IMR-90 (cell line): ENCODE results near the gene KRTAP13-4. TPM values are rescaled to one million over a fixed set of nuclear protein-coding genes. Genes with fewer than 3 reads are reported as not detected.

Experiments
- ATAC-seq: fragments of 200-7000 bp; cut with Tn5 transposase; 2 replicates; pipeline ENCODE4 v1.9.1; 2020; ENCODE audit warnings: low read depth, mild to moderate bottlenecking, moderate library complexity
- BruUV-seq: library from RNA; stranded (reverse); fragments of 400-500 nt; replicated peaks from 2 replicates; lab custom pipeline; 2021; lab: Mats Ljungman, UMichigan
- CTCF ChIA-PET: fragments of 300-600 bp; formaldehyde crosslinking; extraction: SDS; loops from one replicate; lab custom pipeline; 2021; ENCODE audit warnings: antibody characterized with exemption; lab: Yijun Ruan, JAX
- POLR2A ChIA-PET: fragments of 300-600 bp; sonication (Branson Sonifier 250); formaldehyde crosslinking; loops from one replicate; lab custom pipeline; 2022; ENCODE audit warnings: antibody characterized with exemption; ENCODE audit not compliant: unreplicated experiment; lab: Charles Lee
- DNase-seq: peaks from one replicate; pipeline ENCODE4 v3.0.0; 2013
- H2AFZ ChIP-seq: replicated peaks from 2 replicates; pipeline ENCODE3; 2013; ENCODE audit warnings: low read length, mild to moderate bottlenecking; ENCODE audit not compliant: poor library complexity
- H2AK5ac ChIP-seq: 2 replicates; pipeline ENCODE4 v1.6.1; 2013; ENCODE audit warnings: low read depth, low read length, inconsistent platforms
- H2AK9ac ChIP-seq: replicated peaks from 2 replicates; pipeline ENCODE3; 2013; ENCODE audit warnings: mild to moderate bottlenecking, low read depth, low read length, moderate library complexity; ENCODE audit not compliant: poor library complexity
- H2BK120ac ChIP-seq: 2 replicates; pipeline ENCODE4 v1.6.1; 2013; ENCODE audit warnings: low read depth, low read length, inconsistent platforms
- H2BK15ac ChIP-seq: 3 replicates; pipeline ENCODE4 v1.6.1; 2013; ENCODE audit warnings: low read depth, low read length, inconsistent platforms
- H2BK20ac ChIP-seq: 2 replicates; pipeline ENCODE4 v1.6.1; 2013; ENCODE audit warnings: low read depth, mild to moderate bottlenecking, inconsistent platforms, low read length, moderate library complexity
- H2BK5ac ChIP-seq: 2 replicates; pipeline ENCODE4 v1.6.1; 2013; ENCODE audit warnings: mild to moderate bottlenecking, low read depth, low read length, inconsistent platforms; ENCODE audit not compliant: poor library complexity, severe bottlenecking
- H3K14ac ChIP-seq: replicated peaks from 2 replicates; pipeline ENCODE4 v1.6.1; 2013; ENCODE audit warnings: low read depth, low read length, inconsistent platforms
- H3K18ac ChIP-seq: 2 replicates; pipeline ENCODE4 v1.6.1; 2013; ENCODE audit warnings: low read depth, low read length, control low read depth
- H3K23ac ChIP-seq: 2 replicates; pipeline ENCODE4 v1.6.1; 2013; ENCODE audit warnings: low read depth, low read length, inconsistent platforms
- H3K27ac ChIP-seq: 2 replicates; pipeline ENCODE4 v1.5.1; 2013; ENCODE audit warnings: mild to moderate bottlenecking, control low read depth, low read length; ENCODE audit not compliant: insufficient read depth
- H3K27me3 ChIP-seq: 2 replicates; pipeline ENCODE4 v1.6.1; 2013; ENCODE audit warnings: low read length; ENCODE audit not compliant: control insufficient read depth, insufficient read depth
- H3K36me3 ChIP-seq: 2 replicates; pipeline ENCODE4 v1.6.1; 2013; ENCODE audit warnings: low read length, mixed read lengths; ENCODE audit not compliant: control insufficient read depth, insufficient read depth
- H3K4ac ChIP-seq: 2 replicates; pipeline ENCODE4 v1.6.1; 2013; ENCODE audit warnings: low read depth, low read length, inconsistent platforms
- H3K4me1 ChIP-seq: 2 replicates; pipeline ENCODE4 v1.6.1; 2013; ENCODE audit warnings: low read length, mixed read lengths; ENCODE audit not compliant: control insufficient read depth, insufficient read depth
- H3K4me2 ChIP-seq: 2 replicates; pipeline ENCODE4 v1.6.1; 2013; ENCODE audit warnings: low read depth, mild to moderate bottlenecking, control low read depth, low read length, moderate library complexity
- H3K4me3 ChIP-seq: 2 replicates; pipeline ENCODE4 v1.5.1; 2013; ENCODE audit warnings: low read depth, mild to moderate bottlenecking, control low read depth, low read length, moderate library complexity; ENCODE audit not compliant: insufficient read depth
- H3K56ac ChIP-seq: 2 replicates; pipeline ENCODE4 v1.6.1; 2013; ENCODE audit warnings: low read length, inconsistent platforms; ENCODE audit not compliant: insufficient read depth; ENCODE audit errors: extremely low read depth
- H3K79me1 ChIP-seq, 2 experiments: 2 replicates each; pipeline ENCODE4 v1.6.1; 2013; ENCODE audit warnings: low read length in 2 of 2, inconsistent platforms in 1 of 2, low read depth in 1 of 2
- H3K9ac ChIP-seq: 2 replicates; pipeline ENCODE4 v1.6.1; 2013; ENCODE audit warnings: low read depth, low read length, control low read depth
- H3K9me1 ChIP-seq: 2 replicates; pipeline ENCODE4 v1.6.1; 2013; ENCODE audit warnings: low read length, inconsistent platforms; ENCODE audit not compliant: insufficient read depth
- H3K9me3 ChIP-seq: 2 replicates; pipeline ENCODE4 v1.6.1; 2013; ENCODE audit warnings: low read length; ENCODE audit not compliant: control insufficient read depth, insufficient read depth
- H4K20me1 ChIP-seq: 2 replicates; pipeline ENCODE4 v1.6.1; 2013; ENCODE audit warnings: low read length, inconsistent platforms; ENCODE audit not compliant: insufficient read depth
- H4K5ac ChIP-seq: 2 replicates; pipeline ENCODE4 v1.6.1; 2013; ENCODE audit warnings: mild to moderate bottlenecking, low read depth, low read length, control low read depth
- H4K8ac ChIP-seq, 2 experiments: 2 replicates each; pipeline ENCODE4 v1.6.1; 2013; ENCODE audit warnings: low read depth in 2 of 2, low read length in 2 of 2, control low read depth in 1 of 2, inconsistent platforms in 1 of 2
- H4K91ac ChIP-seq: 2 replicates; pipeline ENCODE4 v1.6.1; 2013; ENCODE audit warnings: low read depth, low read length, inconsistent platforms; ENCODE audit not compliant: insufficient read depth
- FOS ChIP-seq: fragments of 150-350 bp; IDR thresholded peaks from 2 replicates; pipeline ENCODE4 v1.6.1; 2016; ENCODE audit warnings: low read depth, low read length
- NFE2L2 ChIP-seq: fragments of 150-350 bp; IDR thresholded peaks from 2 replicates; pipeline ENCODE4 v1.6.1; 2016; ENCODE audit warnings: low read depth, mild to moderate bottlenecking, low read length
- POLR2A ChIP-seq: IDR thresholded peaks from 2 replicates; pipeline ENCODE4 v1.6.1; 2012; ENCODE audit warnings: mild to moderate bottlenecking, low read depth, low read length
- RCOR1 ChIP-seq: IDR thresholded peaks from 2 replicates; pipeline ENCODE4 v1.6.1; 2012; ENCODE audit warnings: mild to moderate bottlenecking, low read length, improper control_type of control experiment; ENCODE audit not compliant: insufficient replicate concordance
- WGBS, 2 experiments: methylation state at CpG; one replicate each; pipeline versions ENCODE4 v1.1.5 to v1.1.7; 2013; ENCODE audit warnings: missing lambda C conversion rate in 2 of 2; ENCODE audit not compliant: insufficient read length in 1 of 2; ENCODE audit errors: extremely low coverage in 2 of 2; 5-methylcytosine and 5-hydroxymethylcytosine counted together
- dilution Hi-C: fragments of 300-500 bp; cut with HindIII; formaldehyde crosslinking; loops from one replicate; pipeline ENCODE4 v1.14.3; 2018; ENCODE audit warnings: low sequenced_read_pairs; ENCODE audit not compliant: unreplicated experiment
- in situ Hi-C: fragments of 300-500 bp; cut with MboI; formaldehyde crosslinking; loops from 3 replicates; pipeline ENCODE4 v1.14.3; 2019; ENCODE audit warnings: low sequenced_read_pairs, inconsistent platforms, mixed read lengths
- intact Hi-C: fragments of 100-400 bp; cut with micrococcal nuclease; formaldehyde crosslinking; loops from 2 replicates; pipeline ENCODE4 v1.10.0; 2022
- polyA plus RNA-seq, 3 experiments: library from polyadenylated mRNA; depleted of rRNA; stranded (reverse); fragments of >200 nt; gene quantifications; 2 replicates each; pipeline ENCODE4 v1.2.3, GENCODE V29; 2012; ENCODE audit warnings: low replicate concordance in 1 of 3
- total RNA-seq: library from RNA; depleted of rRNA; stranded (reverse); fragments of >200 nt; gene quantifications from 2 replicates; pipeline ENCODE4 v1.2.3, GENCODE V29; 2012
- TF ChIP-seq, protein P1 (sequence below): fragments of 150-350 bp; IDR thresholded peaks from 2 replicates; pipeline ENCODE4 v1.6.1; 2017; ENCODE audit warnings: mild to moderate bottlenecking, antibody characterized with exemption, low read length, low read depth
- TF ChIP-seq, protein P2 (sequence below): fragments of 150-350 bp; IDR thresholded peaks from 2 replicates; pipeline ENCODE4 v1.6.1; 2016; ENCODE audit warnings: low read depth, mild to moderate bottlenecking, low read length, moderate library complexity, borderline replicate concordance

The KRTAP13-4 gene
- total and polyA plus RNA-seq, 2 of the 4 experiments (the other 2 are of a cell fraction), result not detected

DNA sequence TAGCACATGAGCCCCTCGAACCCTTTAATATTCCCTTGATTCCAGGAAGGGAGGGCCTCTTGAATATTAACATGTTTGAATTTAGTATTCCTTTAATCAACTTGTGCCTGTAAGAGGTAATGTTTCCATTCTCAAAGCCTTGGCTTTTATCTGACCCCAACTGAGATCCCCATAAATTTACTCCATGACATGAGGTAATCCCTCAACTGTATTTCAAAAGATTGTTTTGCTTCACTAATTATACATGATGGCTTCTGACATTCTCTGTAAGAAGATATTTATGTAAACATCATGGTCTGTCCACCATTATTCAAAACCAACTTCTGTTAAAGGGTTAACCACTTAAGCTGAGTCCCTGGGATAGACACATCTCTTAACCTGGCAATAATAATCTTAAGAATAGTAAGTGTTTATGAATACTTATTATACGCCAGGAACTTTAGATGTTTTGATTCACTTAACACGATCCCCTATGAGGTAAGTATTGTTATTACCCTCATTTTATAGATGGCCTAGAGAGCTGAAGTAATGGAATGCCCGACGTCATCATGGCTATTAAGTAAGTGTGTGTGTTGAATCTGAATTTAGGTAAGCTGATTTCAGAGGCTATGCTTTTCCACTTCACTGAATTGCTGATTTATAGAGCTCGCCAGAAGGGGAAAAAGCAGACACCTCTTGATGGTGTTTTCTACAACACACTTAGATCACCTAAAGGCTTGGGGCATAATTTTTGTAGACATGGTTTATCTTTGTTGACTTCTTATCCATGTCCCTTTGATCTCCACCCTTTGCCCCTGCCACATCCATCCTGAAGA lies 39.1 kb downstream of the KRTAP13-4 start:
- H3K36me3 ChIP-seq, result no peaks in the 10 kb centered on the region
- H3K9ac ChIP-seq, result no peak overlapping the region
- H3K4me1 ChIP-seq, result no peaks in the 10 kb centered on the region
- H4K8ac ChIP-seq, result no peak overlapping the region
- intact Hi-C loops, result no loop called here
- H3K9me3 ChIP-seq, result peaks cover 4% of the 10 kb centered on the region
- no peak overlapping the region for H2BK5ac ChIP-seq
- H3K9me1 ChIP-seq, result no peaks in the 10 kb centered on the region
- H2AK9ac ChIP-seq, result no peak overlapping the region
- H3K79me1 ChIP-seq, result no peaks in the 10 kb centered on the region
- no peak overlapping the region for H3K4ac ChIP-seq
- DNase-seq (no peak), ATAC-seq (no peak)
- POLR2A ChIA-PET, result no interaction called here
- H2AK5ac ChIP-seq, result no peak overlapping the region
- no peak overlapping the region for H4K5ac ChIP-seq
- no peak overlapping the region for H3K4me3 ChIP-seq
- H4K91ac ChIP-seq, result no peak overlapping the region
- no peak overlapping the region for H2AFZ ChIP-seq
- H3K27ac ChIP-seq, result no peak overlapping the region
- no peak overlapping the region for H3K56ac ChIP-seq
- no peak overlapping the region for H3K4me2 ChIP-seq
- no TSS peak for BruUV-seq
- H4K20me1 ChIP-seq, result no peaks in the 10 kb centered on the region
- H3K23ac ChIP-seq, result no peak overlapping the region
- CTCF ChIA-PET, result no interaction called here
- H2BK120ac ChIP-seq, result no peak overlapping the region
- no peak overlapping the region for H3K18ac ChIP-seq
- H2BK15ac ChIP-seq, result no peak overlapping the region
- in situ Hi-C loops, result no loop called here
- H2BK20ac ChIP-seq, result no peak overlapping the region
- dilution Hi-C loops, result no loop called here
- H3K27me3 ChIP-seq, result no peaks in the 10 kb centered on the region
- H3K14ac ChIP-seq, result no peak overlapping the region
- TF ChIP-seq POLR2A (no peak), RCOR1 (no peak), FOS (no peak), NFE2L2 (no peak)
- TF ChIP-seq, protein P1, sequence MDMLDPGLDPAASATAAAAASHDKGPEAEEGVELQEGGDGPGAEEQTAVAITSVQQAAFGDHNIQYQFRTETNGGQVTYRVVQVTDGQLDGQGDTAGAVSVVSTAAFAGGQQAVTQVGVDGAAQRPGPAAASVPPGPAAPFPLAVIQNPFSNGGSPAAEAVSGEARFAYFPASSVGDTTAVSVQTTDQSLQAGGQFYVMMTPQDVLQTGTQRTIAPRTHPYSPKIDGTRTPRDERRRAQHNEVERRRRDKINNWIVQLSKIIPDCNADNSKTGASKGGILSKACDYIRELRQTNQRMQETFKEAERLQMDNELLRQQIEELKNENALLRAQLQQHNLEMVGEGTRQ, result no peak
- TF ChIP-seq, protein P2, sequence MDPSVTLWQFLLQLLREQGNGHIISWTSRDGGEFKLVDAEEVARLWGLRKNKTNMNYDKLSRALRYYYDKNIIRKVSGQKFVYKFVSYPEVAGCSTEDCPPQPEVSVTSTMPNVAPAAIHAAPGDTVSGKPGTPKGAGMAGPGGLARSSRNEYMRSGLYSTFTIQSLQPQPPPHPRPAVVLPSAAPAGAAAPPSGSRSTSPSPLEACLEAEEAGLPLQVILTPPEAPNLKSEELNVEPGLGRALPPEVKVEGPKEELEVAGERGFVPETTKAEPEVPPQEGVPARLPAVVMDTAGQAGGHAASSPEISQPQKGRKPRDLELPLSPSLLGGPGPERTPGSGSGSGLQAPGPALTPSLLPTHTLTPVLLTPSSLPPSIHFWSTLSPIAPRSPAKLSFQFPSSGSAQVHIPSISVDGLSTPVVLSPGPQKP, result no peak
- WGBS, 2 experiments, result no CpG with 5 or more reads among the region's 6 CpGs
